ENCODE data around the gene DNASE1. TPM values are rescaled to one million over a fixed set of nuclear protein-coding genes. Genes with fewer than 3 reads are reported as not detected.

The DNASE1 gene
- total and polyA plus RNA-seq, 9 of the 15 experiments (the other 6 are each of a cell fraction or from before 2014, with no cell fraction given), result 0.53 to 10.1 (median 5.9) TPM

DNA sequence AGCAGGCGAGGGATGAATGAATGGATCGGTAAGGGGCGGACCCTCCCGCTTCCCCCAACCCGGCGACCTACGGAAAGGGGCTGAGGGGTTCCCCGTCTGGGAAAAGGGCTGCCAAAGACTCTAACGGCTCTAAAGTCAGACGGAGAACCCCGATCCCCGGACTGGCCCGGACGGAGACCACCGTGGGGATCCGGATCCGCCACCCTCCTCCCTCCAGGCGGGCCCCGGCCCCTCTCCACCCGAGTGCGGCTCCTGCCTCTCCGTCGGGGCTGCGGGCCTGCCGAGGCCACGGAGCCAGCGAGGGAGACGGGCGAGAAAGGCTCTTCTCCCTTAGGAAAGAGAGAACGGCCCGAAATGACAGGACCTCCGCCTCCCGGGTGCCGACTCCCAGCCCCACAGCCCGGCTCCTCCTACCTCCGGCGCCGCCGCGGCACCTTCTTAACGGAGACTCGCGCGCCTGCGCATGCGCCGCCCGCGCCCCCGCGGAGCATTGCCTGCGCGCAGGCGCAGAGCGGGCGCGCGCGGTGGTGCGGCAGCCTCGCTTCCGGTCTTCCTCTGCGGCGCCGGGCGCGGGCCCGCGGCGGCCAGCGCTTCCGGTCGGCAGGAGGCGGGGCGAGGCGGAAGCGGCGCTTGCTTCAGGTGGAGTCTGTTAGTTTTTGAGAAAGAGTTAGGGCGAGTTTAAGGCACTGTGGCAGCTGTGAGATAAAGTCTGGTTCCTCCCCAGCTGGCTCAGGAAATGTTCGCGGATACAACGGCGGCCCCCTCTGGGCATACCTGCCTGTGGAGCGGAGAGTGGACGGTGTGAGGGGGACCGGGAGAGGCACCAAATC lies 43.1 kb upstream of the DNASE1 start, which contains the start of gene SLX4 (continued):
- no peak; the same call in 1 of the 2 replicates for TF ChIP-seq CBX1 (IDR thresholded peaks at IDR 0.05; ENCODE audit: low read depth)
- peak; percentile 94 for TF ChIP-seq ETV5 (CRISPR knock-in tag; IDR thresholded peaks at IDR 0.05; ENCODE audit: low read depth)
- peak; percentile 42; the same call in 1 of the 2 replicates for TF ChIP-seq ZBTB9 (CRISPR knock-in tag; IDR thresholded peaks at IDR 0.05)
- TF ChIP-seq BCOR (IDR thresholded peaks at IDR 0.05), result peak; percentile 19; the same call in 1 of the 2 replicates
- peak; percentile 99 for TF ChIP-seq MEIS2 (IDR thresholded peaks at IDR 0.05; ENCODE audit: partially characterized antibody)
- TF ChIP-seq SMAD4 (CRISPR knock-in tag; conservative IDR thresholded peaks at IDR 0.05), result peak; percentile 42; the same call in 1 of the 2 replicates
- no peak for TF ChIP-seq MAX (CRISPR knock-in tag; IDR thresholded peaks at IDR 0.05)
- TF ChIP-seq, protein P1, sequence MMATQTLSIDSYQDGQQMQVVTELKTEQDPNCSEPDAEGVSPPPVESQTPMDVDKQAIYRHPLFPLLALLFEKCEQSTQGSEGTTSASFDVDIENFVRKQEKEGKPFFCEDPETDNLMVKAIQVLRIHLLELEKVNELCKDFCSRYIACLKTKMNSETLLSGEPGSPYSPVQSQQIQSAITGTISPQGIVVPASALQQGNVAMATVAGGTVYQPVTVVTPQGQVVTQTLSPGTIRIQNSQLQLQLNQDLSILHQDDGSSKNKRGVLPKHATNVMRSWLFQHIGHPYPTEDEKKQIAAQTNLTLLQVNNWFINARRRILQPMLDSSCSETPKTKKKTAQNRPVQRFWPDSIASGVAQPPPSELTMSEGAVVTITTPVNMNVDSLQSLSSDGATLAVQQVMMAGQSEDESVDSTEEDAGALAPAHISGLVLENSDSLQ (IDR thresholded peaks at IDR 0.05), result no peak
- TF ChIP-seq TCF7 (IDR thresholded peaks at IDR 0.05; ENCODE audit: borderline replicate concordance), result no peak
- TF ChIP-seq RNF2 (IDR thresholded peaks at IDR 0.05), result no peak
- no peak for TF ChIP-seq FOS (IDR thresholded peaks at IDR 0.05; ENCODE audit: extremely low read depth, insufficient read length)
- TF ChIP-seq EP400 (IDR thresholded peaks at IDR 0.05), result no peak; the same call in 1 of the 2 replicates
- TF ChIP-seq ZNF318 (IDR thresholded peaks at IDR 0.05; ENCODE audit: borderline replicate concordance in 1 of 2, low read depth in 1 of 2), result no peak
- TF ChIP-seq ZNF444 (CRISPR knock-in tag; IDR thresholded peaks at IDR 0.05), result no peak
- TF ChIP-seq PCBP1 (IDR thresholded peaks at IDR 0.05; ENCODE audit: low read depth, low read length, poor library complexity, severe bottlenecking), result no peak
- no peak for TF ChIP-seq MAFK (IDR thresholded peaks at IDR 0.05; ENCODE audit: low read length)
- peak; percentile 64 for TF ChIP-seq HCFC1 (IDR thresholded peaks at IDR 0.05; ENCODE audit: low read depth, low read length)
- TF ChIP-seq KDM1A (IDR thresholded peaks at IDR 0.05), result no peak; a peak in 1 of 4 replicates
